HCT116 (cell line): ENCODE data around the gene ACBD7. TPM values are rescaled to one million over a fixed set of nuclear protein-coding genes. Genes with fewer than 3 reads are reported as not detected.
A peak's percentile ranks its signal among the peaks of the same experiment; 100 is the strongest.

Experiments
- ATAC-seq: fragments of 200-7000 bp; cut with Tn5 transposase; 2 replicates; pipeline ENCODE4 v1.9.1; 2020; ENCODE audit warnings: mild to moderate bottlenecking, moderate library complexity
- BruUV-seq: library from RNA; stranded (reverse); fragments of 400-500 nt; replicated peaks from 2 replicates; lab custom pipeline; 2021; lab: Mats Ljungman, UMichigan
- CTCF ChIA-PET: fragments of 300-600 bp; sonication (Branson Sonifier 250); formaldehyde crosslinking; loops from one replicate; lab custom pipeline; 2021; ENCODE audit warnings: antibody characterized with exemption; lab: Charles Lee
- POLR2A ChIA-PET: fragments of 300-600, 350-600 bp; sonication (Branson Sonifier 250); formaldehyde crosslinking; loops from one replicate; lab custom pipeline; 2021; ENCODE audit warnings: antibody characterized with exemption; lab: Charles Lee
- RAD21 ChIA-PET, 2 experiments: fragments of 300-600 bp; sonication (Branson Sonifier 250); formaldehyde crosslinking; loops; one replicate each; lab custom pipeline; 2023; ENCODE audit warnings: low total read pairs in 2 of 2; ENCODE audit not compliant: uncharacterized antibody in 2 of 2, unreplicated experiment in 2 of 2, low non-redundant PET in 1 of 2; lab: Charles Lee
- DNase-seq: peaks from one replicate; pipeline ENCODE4 v3.0.0-alpha.2; 2010; ENCODE audit warnings: low read depth, low spot score
- H2AFZ ChIP-seq: fragments of 200-600 bp; shearing (Covaris generic), sonication (generic); 2 replicates; pipeline ENCODE4 v1.6.1; 2017; ENCODE audit warnings: low read depth, mixed run types, mixed read lengths, antibody characterized with exemption, low read length; ENCODE audit not compliant: poor library complexity, severe bottlenecking
- H3K27ac ChIP-seq: 2 replicates; pipeline ENCODE4 v1.5.1; 2012; ENCODE audit warnings: low read depth, low read length
- H3K27me3 ChIP-seq: fragments of 200-600 bp; sonication (generic); 2 replicates; pipeline ENCODE4 v1.6.1; 2016; ENCODE audit warnings: mixed run types, low read length, mixed read lengths; ENCODE audit not compliant: insufficient read depth
- H3K36me3 ChIP-seq, 2 experiments: fragments of 200-500 bp in 1 of 2; fragments of 200-600 bp in 1 of 2; sonication (Bioruptor generic) in 1 of 2; sonication (generic) in 1 of 2; 2 replicates each; pipeline versions ENCODE4 v1.5.1 to v1.6.1; 2014 to 2016; ENCODE audit warnings: low read length in 2 of 2, inconsistent platforms in 1 of 2, mixed read lengths in 1 of 2, mixed run types in 1 of 2; ENCODE audit not compliant: insufficient read depth in 2 of 2, control insufficient read depth in 1 of 2
- H3K4me1 ChIP-seq, 2 experiments: fragments of 200-600 bp in 1 of 2; sonication (generic) in 1 of 2; 2 replicates each; pipeline versions ENCODE4 v1.5.1 to v1.6.1; 2012 to 2017; ENCODE audit warnings: low read length in 2 of 2, inconsistent platforms in 1 of 2, mild to moderate bottlenecking in 1 of 2, mixed read lengths in 1 of 2, mixed run types in 1 of 2, moderate library complexity in 1 of 2; ENCODE audit not compliant: insufficient read depth in 2 of 2, control insufficient read depth in 1 of 2
- H3K4me2 ChIP-seq: fragments of 200-600 bp; sonication (generic); 2 replicates; pipeline ENCODE4 v1.6.1; 2017; ENCODE audit warnings: mixed run types, low read length, mixed read lengths
- H3K4me3 ChIP-seq, 2 experiments: fragments of 200-600 bp in 1 of 2; sonication (generic) in 1 of 2; replicated peaks in 1 of 2; 2 replicates each; pipeline ENCODE4 v1.5.1; 2011 to 2016; ENCODE audit warnings: low read length in 2 of 2, control low read depth in 1 of 2, low read depth in 1 of 2, mild to moderate bottlenecking in 1 of 2, mixed read lengths in 1 of 2, mixed run types in 1 of 2
- H3K79me2 ChIP-seq: fragments of 200-600 bp; sonication (generic); 2 replicates; pipeline ENCODE4 v1.6.1; 2017; ENCODE audit warnings: mild to moderate bottlenecking, mixed run types, low read length, moderate library complexity, mixed read lengths; ENCODE audit not compliant: insufficient read depth
- H3K9ac ChIP-seq: fragments of 200-600 bp; sonication (generic); 2 replicates; pipeline ENCODE4 v1.6.1; 2016; ENCODE audit warnings: low read length, mixed read lengths
- H3K9me2 ChIP-seq: fragments of 200-600 bp; sonication (generic), shearing (Covaris generic); 2 replicates; pipeline ENCODE4 v1.6.1; 2017; ENCODE audit warnings: mixed run types, mild to moderate bottlenecking, moderate library complexity; ENCODE audit not compliant: insufficient read depth
- H3K9me3 ChIP-seq, 2 experiments: fragments of 200-500 bp in 1 of 2; fragments of 200-600 bp in 1 of 2; sonication (Bioruptor generic) in 1 of 2; sonication (generic) in 1 of 2; 2 replicates each; pipeline ENCODE4 v1.6.1; 2014 to 2017; ENCODE audit warnings: low read length in 2 of 2, mixed read lengths in 2 of 2, inconsistent platforms in 1 of 2, low read depth in 1 of 2, mild to moderate bottlenecking in 1 of 2, mixed run types in 1 of 2, moderate library complexity in 1 of 2; ENCODE audit not compliant: control insufficient read depth in 1 of 2, insufficient read depth in 1 of 2
- H4K20me1 ChIP-seq: fragments of 200-600 bp; sonication (generic), shearing (Covaris generic); 2 replicates; pipeline ENCODE4 v1.6.1; 2017; ENCODE audit warnings: mixed run types, mild to moderate bottlenecking, moderate library complexity; ENCODE audit not compliant: insufficient read depth
- CBX3 ChIP-seq: IDR thresholded peaks from 2 replicates; pipeline ENCODE4 v1.6.1; 2012; ENCODE audit warnings: low read depth
- EGR1 ChIP-seq: IDR thresholded peaks from 2 replicates; pipeline ENCODE4 v1.6.1; 2012; ENCODE audit warnings: low read depth
- ELF1 ChIP-seq: IDR thresholded peaks from 2 replicates; pipeline ENCODE4 v1.6.1; 2012; ENCODE audit warnings: low read depth, borderline replicate concordance
- EZH2 ChIP-seq: fragments of 200-600 bp; sonication (generic); IDR thresholded peaks from 2 replicates; pipeline ENCODE4 v1.6.1; 2017; ENCODE audit warnings: antibody characterized with exemption, mixed run types
- EZH2phosphoT487 ChIP-seq: fragments of 200-600 bp; IDR thresholded peaks from 2 replicates; pipeline ENCODE4 v1.6.1; 2018; ENCODE audit warnings: antibody characterized with exemption, borderline replicate concordance
- FOSL1 ChIP-seq: IDR thresholded peaks from 2 replicates; pipeline ENCODE4 v1.6.1; 2012; ENCODE audit warnings: low read depth
- JUND ChIP-seq: IDR thresholded peaks from 2 replicates; pipeline ENCODE4 v1.6.1; 2012
- POLR2A ChIP-seq: IDR thresholded peaks from 2 replicates; pipeline ENCODE4 v1.7.0; 2011; ENCODE audit warnings: borderline replicate concordance; ENCODE audit not compliant: insufficient read depth, insufficient read length; ENCODE audit errors: extremely low read depth
- RAD21 ChIP-seq: IDR thresholded peaks from 2 replicates; pipeline ENCODE4 v1.6.1; 2012; ENCODE audit warnings: low read depth, mild to moderate bottlenecking
- SIN3A ChIP-seq: IDR thresholded peaks from 2 replicates; pipeline ENCODE4 v1.6.1; 2012; ENCODE audit warnings: low read depth
- SP1 ChIP-seq: IDR thresholded peaks from 2 replicates; pipeline ENCODE4 v1.6.1; 2012; ENCODE audit warnings: low read depth
- SRF ChIP-seq: IDR thresholded peaks from 2 replicates; pipeline ENCODE4 v1.6.1; 2012; ENCODE audit warnings: low read depth
- TCF7L2 ChIP-seq: IDR thresholded peaks from 2 replicates; pipeline ENCODE4 v1.7.0; 2011; ENCODE audit warnings: borderline replicate concordance, inconsistent platforms; ENCODE audit not compliant: insufficient read depth, insufficient read length; ENCODE audit errors: extremely low read depth
- YY1 ChIP-seq: IDR thresholded peaks from 2 replicates; pipeline ENCODE4 v1.6.1; 2011; ENCODE audit warnings: low read length, low read depth, moderate library complexity, mild to moderate bottlenecking; ENCODE audit not compliant: insufficient replicate concordance; ENCODE audit errors: extremely low read depth
- ZFX ChIP-seq: fragments of 450-650 bp; IDR thresholded peaks from 2 replicates; pipeline ENCODE4 v1.6.1; 2017
- ZNF274 ChIP-seq: fragments of 200-500 bp; sonication (Bioruptor generic); IDR thresholded peaks from 2 replicates; pipeline ENCODE4 v1.6.1; 2014; ENCODE audit warnings: mild to moderate bottlenecking, low read depth, low read length, inconsistent platforms
- intact Hi-C: fragments of 100-400 bp; cut with micrococcal nuclease; formaldehyde crosslinking; loops from 2 replicates; pipeline ENCODE4 v1.10.0; 2022
- total RNA-seq: library from RNA; stranded (reverse); gene quantifications from one replicate; pipeline ENCODE4 v1.2.1, GENCODE V29; 2021; ENCODE audit not compliant: unreplicated experiment
- TF ChIP-seq, protein P1 (sequence below): IDR thresholded peaks from 2 replicates; pipeline ENCODE4 v1.6.1; 2012
- TF ChIP-seq, protein P2 (sequence below): IDR thresholded peaks from 2 replicates; pipeline ENCODE4 v1.6.1; 2011; ENCODE audit warnings: mild to moderate bottlenecking, low read length, moderate library complexity; ENCODE audit not compliant: insufficient replicate concordance; ENCODE audit errors: extremely low read depth
- TF ChIP-seq, protein P3 (sequence below), 3 experiments: fragments of 200-600 bp in 1 of 3; sonication (generic) in 1 of 3; IDR thresholded peaks in 2 of 3; conservative IDR thresholded peaks in 1 of 3; 2 replicates each; pipeline ENCODE4 v1.5.1; 2012 to 2017; ENCODE audit warnings: low read depth in 2 of 3, low read length in 2 of 3, antibody characterized with exemption in 1 of 3, borderline replicate concordance in 1 of 3, control low read depth in 1 of 3, mild to moderate bottlenecking in 1 of 3, mixed read lengths in 1 of 3, mixed run types in 1 of 3, moderate library complexity in 1 of 3; ENCODE audit not compliant: insufficient read depth in 1 of 3
- TF ChIP-seq, protein P4 (sequence below): IDR thresholded peaks from 2 replicates; pipeline ENCODE4 v1.6.1; 2012; ENCODE audit warnings: low read depth

Gene ACBD7
- total RNA-seq, 1 experiment from 2014 or later: 3.3 TPM

DNA sequence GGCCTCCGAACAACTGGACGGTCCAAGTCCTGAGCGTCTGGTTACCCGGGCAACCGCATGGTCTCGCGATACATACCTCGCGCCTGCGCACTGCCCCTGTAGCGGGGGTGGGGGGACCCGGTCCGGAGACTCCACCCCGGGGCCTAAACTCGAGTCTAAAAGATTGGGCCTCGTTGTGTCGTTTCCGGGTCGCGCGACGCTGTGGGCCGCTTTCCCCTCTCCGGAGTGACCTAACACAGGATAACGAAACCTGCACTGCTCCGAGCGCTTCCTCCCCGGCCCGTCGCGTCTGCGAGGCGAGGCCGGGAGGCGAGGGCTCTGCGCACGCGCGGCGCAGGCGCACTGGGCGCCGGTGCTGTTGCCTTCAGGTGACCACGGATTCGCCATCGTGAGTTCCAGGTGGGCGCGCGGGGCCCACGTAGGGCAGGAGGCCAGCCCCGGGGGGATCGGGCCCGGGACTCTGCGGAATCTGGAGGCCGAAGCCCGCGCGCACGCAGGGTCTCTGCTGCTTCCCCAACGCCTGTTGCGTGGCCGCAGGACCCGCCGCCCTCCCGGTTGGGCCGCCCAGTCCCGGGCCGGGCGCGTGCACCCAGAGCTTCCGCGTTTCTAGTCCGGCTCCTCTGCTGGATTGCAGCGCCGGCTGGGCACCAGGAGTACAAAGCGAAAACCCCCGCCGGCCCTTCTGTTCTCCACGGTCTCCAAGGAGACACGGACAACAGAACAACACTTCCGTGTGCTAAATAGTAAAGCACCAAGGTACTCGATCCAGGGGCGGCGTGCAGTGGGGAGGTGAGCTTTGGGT, 8.6 kb upstream of the ACBD7 start, which contains the start of gene RPP38:
Gene RPP38 (plus strand): TSS at position 345 of the 802 bp plus-strand sequence. CDS start 5,960 bp downstream, outside the sequence.
- intact Hi-C loops: no loop called here
- no peak for TF ChIP-seq ZNF274
- TF ChIP-seq ZFX: peak; percentile 96
- TF ChIP-seq YY1: no peak
- no peak for TF ChIP-seq TCF7L2
- no peak for TF ChIP-seq JUND
- TF ChIP-seq SRF: no peak
- no peak for TF ChIP-seq EZH2
- no peak for TF ChIP-seq SP1
- TF ChIP-seq EZH2phosphoT487: no peak
- TF ChIP-seq EGR1: peak; percentile 95
- TF ChIP-seq, protein P1, sequence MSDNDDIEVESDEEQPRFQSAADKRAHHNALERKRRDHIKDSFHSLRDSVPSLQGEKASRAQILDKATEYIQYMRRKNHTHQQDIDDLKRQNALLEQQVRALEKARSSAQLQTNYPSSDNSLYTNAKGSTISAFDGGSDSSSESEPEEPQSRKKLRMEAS: peak; percentile 87
- 0 out of 2 replicates have a peak, but pooled peaks have one; percentile 31 for TF ChIP-seq SIN3A
- TF ChIP-seq CBX3: no peak
- TF ChIP-seq, protein P2, sequence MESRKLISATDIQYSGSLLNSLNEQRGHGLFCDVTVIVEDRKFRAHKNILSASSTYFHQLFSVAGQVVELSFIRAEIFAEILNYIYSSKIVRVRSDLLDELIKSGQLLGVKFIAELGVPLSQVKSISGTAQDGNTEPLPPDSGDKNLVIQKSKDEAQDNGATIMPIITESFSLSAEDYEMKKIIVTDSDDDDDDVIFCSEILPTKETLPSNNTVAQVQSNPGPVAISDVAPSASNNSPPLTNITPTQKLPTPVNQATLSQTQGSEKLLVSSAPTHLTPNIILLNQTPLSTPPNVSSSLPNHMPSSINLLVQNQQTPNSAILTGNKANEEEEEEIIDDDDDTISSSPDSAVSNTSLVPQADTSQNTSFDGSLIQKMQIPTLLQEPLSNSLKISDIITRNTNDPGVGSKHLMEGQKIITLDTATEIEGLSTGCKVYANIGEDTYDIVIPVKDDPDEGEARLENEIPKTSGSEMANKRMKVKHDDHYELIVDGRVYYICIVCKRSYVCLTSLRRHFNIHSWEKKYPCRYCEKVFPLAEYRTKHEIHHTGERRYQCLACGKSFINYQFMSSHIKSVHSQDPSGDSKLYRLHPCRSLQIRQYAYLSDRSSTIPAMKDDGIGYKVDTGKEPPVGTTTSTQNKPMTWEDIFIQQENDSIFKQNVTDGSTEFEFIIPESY: peak; percentile 94
- TF ChIP-seq, protein P3, sequence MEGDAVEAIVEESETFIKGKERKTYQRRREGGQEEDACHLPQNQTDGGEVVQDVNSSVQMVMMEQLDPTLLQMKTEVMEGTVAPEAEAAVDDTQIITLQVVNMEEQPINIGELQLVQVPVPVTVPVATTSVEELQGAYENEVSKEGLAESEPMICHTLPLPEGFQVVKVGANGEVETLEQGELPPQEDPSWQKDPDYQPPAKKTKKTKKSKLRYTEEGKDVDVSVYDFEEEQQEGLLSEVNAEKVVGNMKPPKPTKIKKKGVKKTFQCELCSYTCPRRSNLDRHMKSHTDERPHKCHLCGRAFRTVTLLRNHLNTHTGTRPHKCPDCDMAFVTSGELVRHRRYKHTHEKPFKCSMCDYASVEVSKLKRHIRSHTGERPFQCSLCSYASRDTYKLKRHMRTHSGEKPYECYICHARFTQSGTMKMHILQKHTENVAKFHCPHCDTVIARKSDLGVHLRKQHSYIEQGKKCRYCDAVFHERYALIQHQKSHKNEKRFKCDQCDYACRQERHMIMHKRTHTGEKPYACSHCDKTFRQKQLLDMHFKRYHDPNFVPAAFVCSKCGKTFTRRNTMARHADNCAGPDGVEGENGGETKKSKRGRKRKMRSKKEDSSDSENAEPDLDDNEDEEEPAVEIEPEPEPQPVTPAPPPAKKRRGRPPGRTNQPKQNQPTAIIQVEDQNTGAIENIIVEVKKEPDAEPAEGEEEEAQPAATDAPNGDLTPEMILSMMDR (IDR thresholded peaks at IDR 0.05 in 2 of 3, conservative IDR thresholded peaks at IDR 0.05 in 1 of 3; ENCODE audit: borderline replicate concordance in 1 of 3, insufficient read depth in 1 of 3, low read depth in 2 of 3, low read length in 2 of 3): no peak
- peak; percentile 93 for TF ChIP-seq POLR2A
- TF ChIP-seq, protein P4, sequence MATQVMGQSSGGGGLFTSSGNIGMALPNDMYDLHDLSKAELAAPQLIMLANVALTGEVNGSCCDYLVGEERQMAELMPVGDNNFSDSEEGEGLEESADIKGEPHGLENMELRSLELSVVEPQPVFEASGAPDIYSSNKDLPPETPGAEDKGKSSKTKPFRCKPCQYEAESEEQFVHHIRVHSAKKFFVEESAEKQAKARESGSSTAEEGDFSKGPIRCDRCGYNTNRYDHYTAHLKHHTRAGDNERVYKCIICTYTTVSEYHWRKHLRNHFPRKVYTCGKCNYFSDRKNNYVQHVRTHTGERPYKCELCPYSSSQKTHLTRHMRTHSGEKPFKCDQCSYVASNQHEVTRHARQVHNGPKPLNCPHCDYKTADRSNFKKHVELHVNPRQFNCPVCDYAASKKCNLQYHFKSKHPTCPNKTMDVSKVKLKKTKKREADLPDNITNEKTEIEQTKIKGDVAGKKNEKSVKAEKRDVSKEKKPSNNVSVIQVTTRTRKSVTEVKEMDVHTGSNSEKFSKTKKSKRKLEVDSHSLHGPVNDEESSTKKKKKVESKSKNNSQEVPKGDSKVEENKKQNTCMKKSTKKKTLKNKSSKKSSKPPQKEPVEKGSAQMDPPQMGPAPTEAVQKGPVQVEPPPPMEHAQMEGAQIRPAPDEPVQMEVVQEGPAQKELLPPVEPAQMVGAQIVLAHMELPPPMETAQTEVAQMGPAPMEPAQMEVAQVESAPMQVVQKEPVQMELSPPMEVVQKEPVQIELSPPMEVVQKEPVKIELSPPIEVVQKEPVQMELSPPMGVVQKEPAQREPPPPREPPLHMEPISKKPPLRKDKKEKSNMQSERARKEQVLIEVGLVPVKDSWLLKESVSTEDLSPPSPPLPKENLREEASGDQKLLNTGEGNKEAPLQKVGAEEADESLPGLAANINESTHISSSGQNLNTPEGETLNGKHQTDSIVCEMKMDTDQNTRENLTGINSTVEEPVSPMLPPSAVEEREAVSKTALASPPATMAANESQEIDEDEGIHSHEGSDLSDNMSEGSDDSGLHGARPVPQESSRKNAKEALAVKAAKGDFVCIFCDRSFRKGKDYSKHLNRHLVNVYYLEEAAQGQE: no peak
- peak; percentile 59; the same call in 1 of the 2 replicates for TF ChIP-seq ELF1
- TF ChIP-seq FOSL1: no peak
- TF ChIP-seq RAD21: no peak

More for the DNA sequence above, 8.6 kb upstream of the ACBD7 start, which contains the start of gene RPP38:
- peak within 1 kb of the TSS; percentile 80 to 82 for H3K4me3 ChIP-seq
- no peaks in the 10 kb centered on the region for H3K9me3 ChIP-seq
- H3K4me1 ChIP-seq: peaks cover 8 to 22% of the 10 kb centered on the region in 2 experiments
- no peaks in the 10 kb centered on the region for H3K27me3 ChIP-seq
- ATAC-seq (peak; percentile 93), DNase-seq (peak; percentile 88)
- peak within 1 kb of the TSS; percentile 87 for H3K4me2 ChIP-seq
- peak within 1 kb of the TSS; percentile 74 for H2AFZ ChIP-seq
- POLR2A ChIA-PET: no interaction called here
- CTCF ChIA-PET: no interaction called here
- H3K9ac ChIP-seq: peak within 1 kb of the TSS; percentile 90
- H3K36me3 ChIP-seq: peaks cover 0 to under 1% of the 10 kb centered on the region in 2 experiments; a peak in 2 of 4 replicates
- peaks cover 50% of the 10 kb centered on the region for H3K79me2 ChIP-seq
- BruUV-seq: no TSS peak
- H3K9me2 ChIP-seq: no peaks in the 10 kb centered on the region
- H4K20me1 ChIP-seq: no peaks in the 10 kb centered on the region
- H3K27ac ChIP-seq: peak within 1 kb of the TSS; percentile 98
- RAD21 ChIA-PET: no interaction called here
